HG03457 (cell line): ENCODE measurements around the gene CAPZA1.

ENCODE experiments used
- ATAC-seq: cut with Tn5 transposase; IDR thresholded peaks from one replicate; pipeline ENCODE4 v1.9.1; 2021; ENCODE audit warnings: moderate number of reproducible peaks; ENCODE audit not compliant: unreplicated experiment

CAPZA1 gene

GRCh38 chr1:112700290-112701226 is 80.9 kb downstream of the CAPZA1 start:
- ATAC-seq: no peak

GRCh38 chr1:112701227-112702066 is 81.8 kb downstream of the CAPZA1 start:
- no peak for ATAC-seq

GRCh38 chr1:112702067-112702395 is 82.4 kb downstream of the CAPZA1 start:
- no peak for ATAC-seq

GRCh38 chr1:112702420-112703261 is 83.0 kb downstream of the CAPZA1 start:
- no peak for ATAC-seq

DNA sequence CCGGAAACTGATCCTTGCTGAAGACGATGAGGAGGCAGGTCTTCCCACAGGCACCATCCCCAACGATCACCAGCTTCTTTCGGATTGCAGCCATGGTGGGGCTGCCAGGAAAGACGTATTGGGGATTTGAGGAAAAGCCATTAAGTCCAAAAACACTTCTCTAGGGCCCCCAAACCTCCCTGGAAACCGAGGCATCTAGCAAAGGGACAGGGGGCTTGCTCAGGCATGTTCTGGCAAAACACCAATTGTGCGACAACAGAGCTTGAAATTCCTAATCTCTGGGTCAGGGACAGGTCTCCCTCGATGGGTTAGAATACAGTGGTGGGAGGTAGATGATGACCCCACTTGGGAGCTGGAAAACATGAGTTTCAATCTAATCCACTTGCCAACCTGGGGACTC is 84.1 kb downstream of the CAPZA1 start:
- no peak for ATAC-seq

- no peak for ATAC-seq
Measured at GRCh38 chr1:112704391-112704933, 84.8 kb downstream of the CAPZA1 start.

GRCh38 chr1:112704934-112705627 is 85.4 kb downstream of the CAPZA1 start:
- ATAC-seq: peak; percentile 45

- peak; percentile 49 for ATAC-seq
Measured at GRCh38 chr1:112706505-112707220, 87.0 kb downstream of the CAPZA1 start, which contains the start of gene RHOC. TSS of gene RHOC (minus strand) at chr1:112707127. CDS start at chr1:112703799, 3,328 bp downstream.

DNA sequence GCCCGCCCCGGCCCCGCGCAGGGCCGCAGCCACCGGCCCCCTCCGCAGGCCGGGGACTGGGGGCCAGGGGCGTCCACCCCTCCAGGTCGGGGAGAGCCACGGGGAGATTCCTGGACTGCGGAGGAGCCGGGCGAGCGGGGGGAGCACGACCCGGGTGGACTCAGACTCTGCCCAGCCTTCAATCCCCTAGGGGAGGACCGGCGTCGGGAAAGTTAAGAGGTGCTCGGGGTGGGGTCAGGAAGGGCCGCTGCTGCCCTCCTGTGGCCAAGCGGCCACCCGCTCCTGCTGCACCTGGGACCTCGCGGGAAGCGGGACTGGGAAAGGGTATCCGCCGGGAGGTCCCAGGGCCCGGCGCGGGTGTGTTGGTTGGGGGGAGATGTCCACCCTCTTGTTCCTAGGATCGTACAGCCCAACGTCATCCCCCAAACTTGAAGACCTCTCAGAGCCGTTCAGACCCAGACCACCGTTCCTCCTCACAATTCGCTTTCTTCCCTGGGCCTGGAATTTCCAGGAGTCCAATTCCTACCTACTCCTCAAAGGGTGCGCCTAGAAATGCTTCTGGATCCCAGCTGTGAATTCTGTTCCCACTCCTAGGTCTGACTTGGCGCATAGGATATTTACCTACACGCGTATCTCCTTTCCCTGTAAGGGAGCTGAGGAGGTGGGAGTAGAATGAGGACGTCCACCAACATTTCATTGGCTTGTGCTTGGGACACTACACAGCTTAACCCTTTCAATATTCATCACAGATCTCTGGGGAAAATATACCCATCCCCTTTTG is 87.8 kb downstream of the CAPZA1 start:
- peak; percentile 38 for ATAC-seq

GRCh38 chr1:112708002-112708448 is 88.4 kb downstream of the CAPZA1 start:
- no peak for ATAC-seq

DNA sequence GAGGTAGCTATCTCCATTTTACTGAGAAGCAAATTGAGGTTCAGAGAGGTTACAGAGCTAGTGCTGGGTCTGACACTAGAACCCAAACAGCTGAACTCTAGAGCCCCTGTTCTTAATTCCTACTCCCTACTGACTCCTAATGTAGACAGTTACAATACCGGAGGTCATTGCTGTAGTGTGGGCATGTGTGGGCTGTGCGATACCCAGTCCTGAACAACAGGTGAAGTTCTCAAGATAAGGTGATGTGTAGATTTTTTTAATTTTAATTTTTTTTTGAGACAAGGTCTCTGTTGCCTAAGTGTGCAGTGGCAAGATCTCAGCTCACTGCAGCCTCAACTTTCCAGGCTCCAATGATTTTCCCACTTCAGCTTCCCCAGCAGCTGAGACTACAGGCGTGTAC is 88.9 kb downstream of the CAPZA1 start:
- no peak for ATAC-seq

DNA sequence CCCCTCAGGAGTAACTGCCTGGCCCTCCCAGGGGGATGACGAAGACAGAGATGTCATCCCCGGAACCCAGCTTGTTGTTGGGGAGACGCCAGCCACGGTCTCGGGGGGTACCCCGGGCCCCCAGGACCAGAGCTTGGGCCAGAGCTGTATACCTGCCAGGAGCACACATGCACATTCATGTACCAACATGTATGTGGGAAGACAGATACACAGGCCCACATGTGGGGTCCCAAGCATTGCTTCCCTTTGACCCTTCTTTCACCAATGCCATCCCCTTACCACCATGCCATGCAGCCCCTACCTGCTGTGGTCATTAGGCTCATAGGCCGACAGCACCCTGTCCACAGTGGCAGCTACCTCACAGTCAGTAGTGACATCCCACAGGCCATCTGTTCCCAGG is 90.5 kb downstream of the CAPZA1 start:
- ATAC-seq: no peak

GRCh38 chr1:112710586-112710985 is 91.0 kb downstream of the CAPZA1 start:
- no peak for ATAC-seq

DNA sequence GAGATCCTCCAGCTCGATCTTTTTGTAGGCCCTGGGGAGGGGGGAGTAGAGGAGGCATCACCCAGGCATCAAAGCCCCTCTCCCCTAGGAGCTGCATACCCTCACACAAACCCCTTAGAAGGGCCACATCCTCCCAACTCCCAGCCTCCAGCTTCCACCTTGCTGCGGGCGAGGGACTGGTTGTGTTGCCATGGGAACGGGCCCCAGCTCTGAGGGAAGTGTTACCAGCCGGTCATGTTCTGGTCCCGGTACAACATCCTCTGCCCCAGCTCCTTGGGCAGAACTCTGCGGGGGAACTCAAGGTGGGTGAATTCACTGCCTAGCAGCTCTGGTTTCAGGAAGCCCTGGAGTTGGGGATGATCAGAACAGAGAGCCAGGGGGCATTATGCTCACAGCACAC is 91.4 kb downstream of the CAPZA1 start:
- no peak for ATAC-seq

DNA sequence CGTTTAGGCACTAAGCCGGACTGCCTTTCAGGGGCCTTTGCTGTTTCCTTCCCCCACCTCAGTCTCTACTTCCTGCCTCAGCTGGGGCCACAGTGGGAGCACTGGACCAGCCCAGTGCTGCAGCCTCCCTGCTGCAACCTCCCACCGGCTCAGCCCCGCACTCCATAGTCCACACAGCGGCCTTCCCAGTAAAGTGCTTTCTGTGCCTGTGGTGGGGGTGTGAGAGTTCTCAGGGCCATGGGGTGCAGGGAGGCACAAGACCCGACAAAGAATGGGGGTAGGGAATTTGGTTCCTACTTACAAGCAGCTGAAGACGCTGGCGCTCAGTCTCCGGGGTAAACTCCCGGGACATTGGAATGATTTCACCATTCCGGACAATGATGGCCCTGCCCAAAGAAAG is 92.0 kb downstream of the CAPZA1 start:
- ATAC-seq: no peak

DNA sequence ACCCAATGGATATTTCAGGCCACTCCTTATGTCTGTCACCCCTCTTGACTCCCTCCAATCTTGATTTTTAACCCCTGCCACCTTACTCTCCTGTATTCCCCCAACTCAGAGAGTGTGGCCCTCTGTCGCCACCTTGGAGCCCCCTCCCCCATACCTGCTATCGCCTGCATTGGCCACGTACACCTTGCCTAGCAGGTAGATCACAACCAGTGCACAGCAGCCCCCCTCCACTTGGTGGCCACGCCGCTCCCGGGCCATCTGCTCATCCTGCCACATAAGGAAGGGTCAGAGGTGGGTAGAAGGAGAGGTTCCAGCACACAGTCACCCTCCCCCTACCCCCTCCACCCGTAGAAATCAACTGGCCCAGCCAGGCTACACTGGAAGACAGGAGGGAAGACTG is 92.6 kb downstream of the CAPZA1 start:
- no peak for ATAC-seq

DNA sequence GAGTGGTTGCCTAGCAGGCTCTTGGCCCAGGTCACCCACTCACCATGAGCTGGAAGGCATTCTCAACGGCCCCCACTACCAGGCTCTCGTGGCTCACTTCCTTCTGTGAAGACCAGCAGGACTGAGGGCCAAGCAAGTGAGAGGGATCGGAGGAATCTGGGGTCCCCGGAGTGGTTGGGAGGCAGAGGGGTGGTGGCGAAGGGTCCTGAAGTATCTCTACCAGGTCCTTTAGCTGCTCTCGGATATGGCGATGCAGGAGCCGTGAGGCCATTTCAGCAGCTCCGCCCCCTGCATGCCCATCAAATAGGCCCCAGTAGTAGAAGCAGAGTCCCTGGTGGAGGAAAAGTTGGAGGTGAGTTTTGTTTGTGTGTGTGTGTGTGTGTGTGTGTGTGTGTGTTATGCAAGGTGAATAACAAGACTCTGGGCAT is 93.1 kb downstream of the CAPZA1 start:
- no peak for ATAC-seq

- no peak for ATAC-seq
Measured at GRCh38 chr1:112713466-112714312, 94.1 kb downstream of the CAPZA1 start.
